ENCODE measurements around the gene DNAH10. TPM values are rescaled to one million over a fixed set of nuclear protein-coding genes. Genes with fewer than 3 reads are reported as not detected.

Gene DNAH10
- total RNA-seq, 4 donors from 2014 or later = under 0.01 to 1.7 (median 0.28) TPM

DNA sequence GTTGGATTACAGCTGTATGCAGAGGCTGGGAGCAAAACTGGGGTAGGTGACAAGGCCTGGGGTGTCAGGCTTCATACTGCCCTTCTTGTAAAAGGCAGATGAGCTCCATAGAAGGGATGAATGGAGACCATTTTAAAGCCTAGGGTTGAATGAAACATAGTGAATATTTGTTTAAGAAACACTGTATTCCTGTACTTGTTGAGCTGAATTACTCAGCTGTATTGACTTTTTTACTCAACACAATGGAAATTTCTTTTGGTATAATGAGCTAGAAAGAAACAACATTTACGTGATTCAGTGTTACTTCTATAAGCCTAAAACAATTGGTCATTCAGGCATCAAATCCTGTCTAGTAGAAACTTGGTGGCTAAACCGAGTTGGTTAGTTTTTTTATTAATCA lies 35.9 kb upstream of the DNAH10 start:
- H3K27me3 ChIP-seq = no peaks in the 10 kb centered on the region
- DNase-seq = no peak
- peaks cover 0 to 89% (median 0%) of the 10 kb centered on the region in 3 donors for H3K36me3 ChIP-seq
- H3K4me1 ChIP-seq = peaks cover 0 to 4% (median 0%) of the 10 kb centered on the region in 4 donors
- H3K27ac ChIP-seq = no peak overlapping the region
- no peak overlapping the region for H3K4me3 ChIP-seq
- H3K9me3 ChIP-seq = no peaks in the 10 kb centered on the region
- TF ChIP-seq, protein P1, sequence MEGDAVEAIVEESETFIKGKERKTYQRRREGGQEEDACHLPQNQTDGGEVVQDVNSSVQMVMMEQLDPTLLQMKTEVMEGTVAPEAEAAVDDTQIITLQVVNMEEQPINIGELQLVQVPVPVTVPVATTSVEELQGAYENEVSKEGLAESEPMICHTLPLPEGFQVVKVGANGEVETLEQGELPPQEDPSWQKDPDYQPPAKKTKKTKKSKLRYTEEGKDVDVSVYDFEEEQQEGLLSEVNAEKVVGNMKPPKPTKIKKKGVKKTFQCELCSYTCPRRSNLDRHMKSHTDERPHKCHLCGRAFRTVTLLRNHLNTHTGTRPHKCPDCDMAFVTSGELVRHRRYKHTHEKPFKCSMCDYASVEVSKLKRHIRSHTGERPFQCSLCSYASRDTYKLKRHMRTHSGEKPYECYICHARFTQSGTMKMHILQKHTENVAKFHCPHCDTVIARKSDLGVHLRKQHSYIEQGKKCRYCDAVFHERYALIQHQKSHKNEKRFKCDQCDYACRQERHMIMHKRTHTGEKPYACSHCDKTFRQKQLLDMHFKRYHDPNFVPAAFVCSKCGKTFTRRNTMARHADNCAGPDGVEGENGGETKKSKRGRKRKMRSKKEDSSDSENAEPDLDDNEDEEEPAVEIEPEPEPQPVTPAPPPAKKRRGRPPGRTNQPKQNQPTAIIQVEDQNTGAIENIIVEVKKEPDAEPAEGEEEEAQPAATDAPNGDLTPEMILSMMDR (IDR thresholded peaks at IDR 0.05) = no peak

DNA sequence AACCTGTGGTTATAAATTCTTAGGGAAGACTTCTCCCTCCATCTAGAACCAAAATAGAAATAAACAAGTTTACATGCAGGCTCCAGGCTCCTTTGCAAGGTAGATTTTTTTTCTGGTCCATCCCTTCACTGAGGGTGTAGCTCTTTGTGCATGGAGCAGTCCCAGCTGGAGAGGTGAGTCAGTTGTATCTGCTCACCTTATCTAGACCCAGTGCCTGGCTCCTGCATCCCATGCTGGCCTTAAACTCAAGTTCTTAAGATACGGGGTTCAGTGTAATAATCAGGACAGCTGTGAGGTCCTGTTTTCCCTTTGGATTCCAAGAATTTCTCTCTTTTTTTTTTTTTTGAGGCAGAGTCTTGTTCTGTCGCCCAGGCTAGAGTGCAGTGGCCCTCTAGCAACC lies 35.1 kb upstream of the DNAH10 start:
- peaks cover 0 to 89% (median 0%) of the 10 kb centered on the region in 3 donors for H3K36me3 ChIP-seq
- no peak for TF ChIP-seq POLR2A (IDR thresholded peaks at IDR 0.05)
- TF ChIP-seq, protein P1 (IDR thresholded peaks at IDR 0.05) = no peak

DNA sequence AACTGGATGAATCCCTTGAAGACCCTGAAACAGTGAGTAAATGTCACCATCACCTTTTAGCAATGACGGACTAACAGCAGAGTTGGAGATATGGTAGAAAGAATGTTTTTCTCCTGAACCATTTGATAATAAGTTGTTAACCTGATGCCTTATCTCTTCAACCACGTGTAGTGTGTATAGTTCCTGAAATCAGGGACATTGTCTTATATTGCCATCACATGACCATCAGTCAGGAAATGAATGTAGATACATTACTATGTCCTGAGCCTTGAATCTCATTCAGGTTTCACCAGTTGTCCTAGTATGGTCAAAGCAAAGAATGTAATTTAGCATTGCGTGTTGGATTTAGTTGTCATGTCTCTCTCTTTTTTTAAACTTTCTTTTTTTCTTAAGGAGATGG lies 34.2 kb upstream of the DNAH10 start:
- no peak overlapping the region for H3K4me3 ChIP-seq
- DNase-seq = no peak
- H3K9me3 ChIP-seq = no peaks in the 10 kb centered on the region
- H3K27me3 ChIP-seq = no peaks in the 10 kb centered on the region
- no peak overlapping the region for H3K27ac ChIP-seq
- no peak for TF ChIP-seq POLR2A (IDR thresholded peaks at IDR 0.05)
- TF ChIP-seq, protein P1 (IDR thresholded peaks at IDR 0.05) = no peak
- H3K4me1 ChIP-seq = no peaks in the 10 kb centered on the region
- H3K36me3 ChIP-seq = peaks cover 0 to 90% (median 0%) of the 10 kb centered on the region in 3 donors

More for the DNA sequence above, 35.1 kb upstream of the DNAH10 start:
- Histone ChIP-seq H3K9me3 (no peaks in the 10 kb centered on the region), H3K4me1 (no peaks in the 10 kb centered on the region), H3K27me3 (no peaks in the 10 kb centered on the region), H3K4me3 (no peak overlapping the region), H3K27ac (no peak overlapping the region)
- DNase-seq = no peak

DNA sequence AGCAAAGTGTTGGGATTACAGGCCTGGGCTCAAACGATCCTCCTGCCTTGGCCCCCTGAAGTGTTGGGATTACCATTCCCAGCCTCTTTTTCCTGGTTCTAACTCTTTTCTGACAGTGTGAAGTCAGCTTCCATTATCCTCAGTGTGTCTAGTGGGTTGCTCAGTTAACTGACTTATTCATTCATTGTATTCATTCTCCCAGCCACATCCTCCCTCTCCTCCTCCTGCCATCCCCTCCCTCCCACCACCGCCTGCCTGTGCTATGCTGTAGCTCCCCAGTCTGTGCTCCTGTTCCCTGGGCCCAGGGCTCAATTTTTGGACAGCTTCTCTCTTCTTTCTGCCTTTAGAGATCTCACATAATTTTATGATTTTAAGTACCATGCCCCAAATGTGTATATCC lies 30.5 kb upstream of the DNAH10 start:
- Histone ChIP-seq H3K4me1 (no peaks in the 10 kb centered on the region), H3K36me3 (peaks cover 0 to 90% (median 0%) of the 10 kb centered on the region in 3 donors), H3K27me3 (no peaks in the 10 kb centered on the region), H3K4me3 (no peak overlapping the region), H3K9me3 (no peaks in the 10 kb centered on the region), H3K27ac (no peak overlapping the region)
- TF ChIP-seq, protein P1 (IDR thresholded peaks at IDR 0.05) = no peak
- TF ChIP-seq POLR2A (IDR thresholded peaks at IDR 0.05) = no peak
- DNase-seq = no peak

DNA sequence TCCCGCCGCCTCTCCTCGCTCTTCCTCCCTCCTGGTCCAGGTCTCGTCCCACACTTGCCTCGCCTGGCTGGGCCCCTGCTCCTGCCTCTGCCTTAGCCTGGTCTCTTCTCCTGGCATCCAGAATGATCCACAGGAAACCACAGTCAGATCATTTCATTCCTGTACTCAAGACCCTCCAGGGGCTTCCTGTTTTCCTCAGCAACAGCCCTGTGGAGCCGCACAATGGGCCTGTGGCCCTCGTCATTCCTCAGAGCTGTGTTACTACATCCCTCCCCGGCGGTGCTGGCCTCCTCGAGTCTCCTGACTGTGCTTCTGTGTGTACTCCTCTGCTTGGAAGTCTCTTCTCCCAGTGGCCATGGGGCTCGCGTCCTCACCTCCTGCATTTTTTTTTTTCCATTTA lies 29.9 kb upstream of the DNAH10 start:
- no peak overlapping the region for H3K27ac ChIP-seq
- H3K27me3 ChIP-seq = no peaks in the 10 kb centered on the region
- no peak overlapping the region for H3K4me3 ChIP-seq
- DNase-seq = no peak
- no peaks in the 10 kb centered on the region for H3K9me3 ChIP-seq
- H3K4me1 ChIP-seq = no peaks in the 10 kb centered on the region
- TF ChIP-seq, protein P1 (IDR thresholded peaks at IDR 0.05) = no peak
- no peak for TF ChIP-seq POLR2A (IDR thresholded peaks at IDR 0.05)
- H3K36me3 ChIP-seq = peaks cover 0 to 90% (median 0%) of the 10 kb centered on the region in 3 donors

DNA sequence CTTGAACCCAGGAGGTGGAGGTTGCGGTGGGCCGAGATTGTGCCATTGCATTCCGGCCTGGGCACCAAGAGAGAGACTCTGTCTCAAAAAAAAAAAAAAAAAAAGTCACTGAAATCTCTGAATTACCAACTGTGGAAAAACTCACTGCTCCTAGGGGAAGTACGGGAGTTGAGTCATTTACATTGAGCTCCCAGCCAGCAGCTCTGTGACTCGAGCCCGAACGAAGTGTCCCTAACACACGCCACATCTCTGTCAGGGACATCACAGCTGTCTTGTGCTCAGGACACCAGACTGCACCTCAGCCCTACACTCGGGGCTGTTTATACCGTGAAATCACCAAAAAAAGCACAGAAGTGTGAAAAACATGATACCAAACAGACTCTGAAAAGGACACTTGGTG lies 28.9 kb upstream of the DNAH10 start:
- no peak for DNase-seq
- no peak overlapping the region for H3K4me3 ChIP-seq
- TF ChIP-seq, protein P1 (IDR thresholded peaks at IDR 0.05) = no peak
- TF ChIP-seq POLR2A (IDR thresholded peaks at IDR 0.05) = no peak
- no peaks in the 10 kb centered on the region for H3K4me1 ChIP-seq
- no peaks in the 10 kb centered on the region for H3K27me3 ChIP-seq
- no peaks in the 10 kb centered on the region for H3K9me3 ChIP-seq
- no peak overlapping the region for H3K27ac ChIP-seq
- H3K36me3 ChIP-seq = peaks cover 0 to 89% (median 0%) of the 10 kb centered on the region in 3 donors
